Motor neuron (in vitro differentiated cells): ENCODE measurements around the gene DVL2. TPM values are rescaled to one million over a fixed set of nuclear protein-coding genes. Genes with fewer than 3 reads are reported as not detected.

Source experiments
- ATAC-seq, 8 experiments: fragments of 200-7000 bp; cut with Tn5 transposase; replicated peaks in 6 of 8; 2 replicates each; pipeline ENCODE4 v1.8.0; 2021; ENCODE audit warnings: mild to moderate bottlenecking in 8 of 8, moderate library complexity in 8 of 8
- H3K27ac ChIP-seq, 2 donors: fragments of 250-450 bp; sonication (Bioruptor Pico); 2 replicates each; pipeline ENCODE4 v1.9.0; 2021; ENCODE audit warnings: antibody characterized with exemption in 2 of 2, mild to moderate bottlenecking in 2 of 2, moderate library complexity in 1 of 2
- H3K4me1 ChIP-seq, 2 donors: fragments of 250-450 bp; sonication (Bioruptor Pico); replicated peaks in 1 of 2; 2 replicates each; pipeline ENCODE4 v1.6.1; 2021; ENCODE audit warnings: antibody characterized with exemption in 2 of 2, mild to moderate bottlenecking in 2 of 2, moderate library complexity in 1 of 2
- H3K4me3 ChIP-seq, 5 donors: fragments of 250-450 bp; sonication (Bioruptor Pico); 2 replicates each; pipeline ENCODE4 v1.9.0; 2021; ENCODE audit warnings: antibody characterized with exemption in 5 of 5, mild to moderate bottlenecking in 5 of 5, moderate library complexity in 4 of 5
- WGBS, 10 experiments: fragments of 450-650 bp; shearing (Covaris generic); methylation state at CpG; one replicate each; pipeline ENCODE4 v1.0.0; 2022; 5-methylcytosine and 5-hydroxymethylcytosine counted together
- in situ Hi-C, 9 experiments: fragments of 400-800 bp; cut with MboI; loops; one replicate each; pipeline ENCODE4 v1.15.0; 2021; ENCODE audit warnings: low sequenced_read_pairs in 9 of 9, low pct_unique_long_range_greater_than_20kb in 2 of 9; ENCODE audit not compliant: unreplicated experiment in 9 of 9
- total RNA-seq, 8 experiments: library from RNA; unstranded; fragments of 300-600 nt; gene quantifications; 2 replicates each; pipeline versions ENCODE4 v1.2.3 to v1.2.4, GENCODE V29; 2022

DVL2 gene
- total RNA-seq, 8 experiments from 2014 or later: 31.3 to 63.1 (median 40.6) TPM

GRCh38 chr17:7262192-7262934 is 28.0 kb upstream of the DVL2 start, which contains the start of gene CLDN7:
TSS of gene CLDN7 (minus strand) at chr17:7262478. CDS start at chr17:7262043, 435 bp downstream.
- Histone ChIP-seq H3K4me1 (peaks cover 0 to 19% of the 10 kb centered on the region in 2 donors), H3K4me3 (peak within 1 kb of the TSS in 3 of 5 donors; percentile 8 to 21 (median 10)), H3K27ac (no peak within 1 kb of the TSS)
- WGBS, 10 experiments: 7 to 60% (median 27%) methylated on average over 1 to 17 of the region's 64 CpGs; no CpG with 5 or more reads in 4 of the 10 experiments
- in situ Hi-C loops: no loop called here
- no peak for ATAC-seq

- in situ Hi-C loops: no loop called here
- ATAC-seq: peak; percentile 41 to 64 (median 52)
- Histone ChIP-seq H3K4me1 (peaks cover 0 to 19% of the 10 kb centered on the region in 2 donors), H3K4me3 (peak overlapping the region in 3 of 5 donors; percentile 8 to 21 (median 10)), H3K27ac (no peak overlapping the region)
- WGBS, 10 experiments: 0 to 58% (median 36%) methylated on average over 1 to 9 of the region's 71 CpGs; no CpG with 5 or more reads in 6 of the 10 experiments
These were observed 27.3 kb upstream of the DVL2 start for GRCh38 chr17:7261379-7262191.

GRCh38 chr17:7260651-7261378 is 26.5 kb upstream of the DVL2 start:
- in situ Hi-C loops: no loop called here
- WGBS, 10 experiments: 0 to 100% (median 37%) methylated on average over 1 to 12 of the region's 54 CpGs; no CpG with 5 or more reads in 7 of the 10 experiments
- Histone ChIP-seq H3K4me1 (peaks cover 0 to 19% of the 10 kb centered on the region in 2 donors), H3K4me3 (peak overlapping the region in 3 of 5 donors; percentile 8 to 21 (median 10)), H3K27ac (no peak overlapping the region)
- peak; percentile 36 to 64 (median 49) for ATAC-seq

GRCh38 chr17:7260151-7260550 is 25.8 kb upstream of the DVL2 start:
- 79 to 100% (median 100%) methylated on average over 1 to 2 of the region's 4 CpGs; no CpG with 5 or more reads in 6 of the 10 experiments for WGBS, 10 experiments
- in situ Hi-C loops: no loop called here
- ATAC-seq: peak in 4 of 8 experiments; percentile 8 to 15 (median 12)
- peaks cover 0 to 19% of the 10 kb centered on the region in 2 donors for H3K4me1 ChIP-seq
- no peak overlapping the region for H3K4me3 ChIP-seq
- H3K27ac ChIP-seq: no peak overlapping the region

GRCh38 chr17:7259555-7259889 is 25.2 kb upstream of the DVL2 start:
- no peak overlapping the region for H3K4me3 ChIP-seq
- in situ Hi-C loops: no loop called here
- ATAC-seq: no peak
- WGBS, 10 experiments: 83 to 100% (median 88%) methylated on average over 1 to 3 of the region's 6 CpGs; no CpG with 5 or more reads in 6 of the 10 experiments
- H3K27ac ChIP-seq: no peak overlapping the region
- H3K4me1 ChIP-seq: peaks cover 0 to 19% of the 10 kb centered on the region in 2 donors

GRCh38 chr17:7258731-7259554 is 24.6 kb upstream of the DVL2 start:
- H3K27ac ChIP-seq: no peak overlapping the region
- no peak for ATAC-seq
- H3K4me3 ChIP-seq: no peak overlapping the region
- WGBS, 10 experiments: 60 to 100% (median 88%) methylated on average over 1 to 5 of the region's 7 CpGs; no CpG with 5 or more reads in 2 of the 10 experiments
- H3K4me1 ChIP-seq: peaks cover 0 to 19% of the 10 kb centered on the region in 2 donors
- in situ Hi-C loops: no loop called here

- Histone ChIP-seq H3K27ac (no peak overlapping the region), H3K4me1 (peaks cover 7 to 14% of the 10 kb centered on the region in 2 donors), H3K4me3 (no peak overlapping the region)
- 83 to 100% (median 100%) methylated on average over 1 to 3 of the region's 8 CpGs; no CpG with 5 or more reads in 3 of the 10 experiments for whole genome bisulfite sequencing, 10 experiments
- no peak for ATAC-seq
- in situ Hi-C loops: no loop called here
These were observed 22.6 kb upstream of the DVL2 start for GRCh38 chr17:7256766-7257456.

GRCh38 chr17:7254511-7254910 is 20.2 kb upstream of the DVL2 start:
- ATAC-seq: no peak
- Histone ChIP-seq H3K4me3 (no peak overlapping the region), H3K4me1 (peaks cover 13 to 16% of the 10 kb centered on the region in 2 donors), H3K27ac (no peak overlapping the region)
- 63 to 100% (median 90%) methylated on average over 2 to 4 of the region's 4 CpGs for WGBS, 10 experiments
- in situ Hi-C loops: no loop called here

GRCh38 chr17:7253082-7253481 is 18.8 kb upstream of the DVL2 start:
- peak overlapping the region; percentile 99 to 100 for H3K27ac ChIP-seq
- in situ Hi-C loops: no loop called here
- WGBS, 10 experiments: 14 to 80% (median 70%) methylated on average over 1 to 5 of the region's 5 CpGs; no CpG with 5 or more reads in 1 of the 10 experiments
- H3K4me1 ChIP-seq: peaks cover 18 to 23% of the 10 kb centered on the region in 2 donors
- peak overlapping the region; percentile 82 to 100 (median 95) for H3K4me3 ChIP-seq
- no peak for ATAC-seq

GRCh38 chr17:7252176-7253043 is 18.1 kb upstream of the DVL2 start, which contains the start of gene ELP5:
TSS of gene ELP5 (plus strand) at chr17:7252215. CDS start at chr17:7252551, 336 bp downstream.
- peak within 1 kb of the TSS; percentile 99 to 100 for H3K27ac ChIP-seq
- peak; percentile 73 to 79 (median 76) for ATAC-seq
- peak within 1 kb of the TSS; percentile 82 to 100 (median 95) for H3K4me3 ChIP-seq
- peaks cover 18 to 23% of the 10 kb centered on the region in 2 donors for H3K4me1 ChIP-seq
- 0 to 20% (median 5%) methylated on average over 1 to 8 of the region's 55 CpGs; no CpG with 5 or more reads in 1 of the 10 experiments for WGBS, 10 experiments
- in situ Hi-C loops: no loop called here
